Measurements from ENCODE around the gene ZBED6.

ZBED6 gene

GRCh38 chr1:203799157-203799556 lies 3.7 kb downstream of the ZBED6 start:
- TF ChIP-seq CTCF (conservative IDR thresholded peaks at IDR 0.05) (no peak), ZFX (IDR thresholded peaks at IDR 0.05) (no peak)
- no peak overlapping the region for H3K27ac ChIP-seq

- no peak for TF ChIP-seq ZFX (IDR thresholded peaks at IDR 0.05)
- TF ChIP-seq CTCF (conservative IDR thresholded peaks at IDR 0.05) = no peak
- no peak overlapping the region for H3K27ac ChIP-seq
Measured at GRCh38 chr1:203799971-203800370, 4.5 kb downstream of the ZBED6 start.

- no peak overlapping the region for H3K27ac ChIP-seq
- TF ChIP-seq ZFX (IDR thresholded peaks at IDR 0.05) (no peak), CTCF (conservative IDR thresholded peaks at IDR 0.05) (no peak)
Measured at GRCh38 chr1:203805689-203806088, 10.3 kb downstream of the ZBED6 start.

GRCh38 chr1:203807196-203807595 lies 11.8 kb downstream of the ZBED6 start:
- TF ChIP-seq ZFX (IDR thresholded peaks at IDR 0.05) = no peak
- TF ChIP-seq CTCF (conservative IDR thresholded peaks at IDR 0.05) = no peak
- H3K27ac ChIP-seq = no peak overlapping the region

- H3K27ac ChIP-seq = no peak overlapping the region
- TF ChIP-seq ZFX (IDR thresholded peaks at IDR 0.05) (no peak), CTCF (conservative IDR thresholded peaks at IDR 0.05) (no peak)
Measured at GRCh38 chr1:203813581-203814341, 18.3 kb downstream of the ZBED6 start.

GRCh38 chr1:203818399-203818798 lies 23.0 kb downstream of the ZBED6 start:
- no peak overlapping the region for H3K27ac ChIP-seq
- no peak for TF ChIP-seq CTCF (conservative IDR thresholded peaks at IDR 0.05)
- no peak for TF ChIP-seq ZFX (IDR thresholded peaks at IDR 0.05)

GRCh38 chr1:203823306-203823705 lies 27.9 kb downstream of the ZBED6 start:
- H3K27ac ChIP-seq = no peak overlapping the region
- TF ChIP-seq CTCF (conservative IDR thresholded peaks at IDR 0.05) = no peak
- no peak for TF ChIP-seq ZFX (IDR thresholded peaks at IDR 0.05)

Measured in C4-2B (cell line).